ENCODE data around the gene ERC1.

- TF ChIP-seq MAX (IDR thresholded peaks at IDR 0.05; ENCODE audit: low read depth, low read length) (no peak), CTCF (IDR thresholded peaks at IDR 0.05; ENCODE audit: low read depth, low read length) (no peak), POLR2A (IDR thresholded peaks at IDR 0.05; ENCODE audit: extremely low read depth, insufficient read length) (no peak)
Measured at GRCh38 chr12:1375323-1375722, 384.3 kb downstream of the ERC1 start.

Measured in NB4 (cell line).